D341Med (cell line): ENCODE results near the gene TMEM186.
"Not testable (repeated sequence)": the region's sequence is repeated elsewhere in the genome, so short reads cannot be mapped to it uniquely, and the experiment has no call there.

Experiments used
- DNase-seq: peaks from one replicate; pipeline ENCODE4 v3.0.0; 2012; ENCODE audit warnings: low spot score

TMEM186 gene

GRCh38 chr16:8812162-8812843 lies 14.9 kb upstream of the TMEM186 start:
- DNase-seq: no peak

DNA sequence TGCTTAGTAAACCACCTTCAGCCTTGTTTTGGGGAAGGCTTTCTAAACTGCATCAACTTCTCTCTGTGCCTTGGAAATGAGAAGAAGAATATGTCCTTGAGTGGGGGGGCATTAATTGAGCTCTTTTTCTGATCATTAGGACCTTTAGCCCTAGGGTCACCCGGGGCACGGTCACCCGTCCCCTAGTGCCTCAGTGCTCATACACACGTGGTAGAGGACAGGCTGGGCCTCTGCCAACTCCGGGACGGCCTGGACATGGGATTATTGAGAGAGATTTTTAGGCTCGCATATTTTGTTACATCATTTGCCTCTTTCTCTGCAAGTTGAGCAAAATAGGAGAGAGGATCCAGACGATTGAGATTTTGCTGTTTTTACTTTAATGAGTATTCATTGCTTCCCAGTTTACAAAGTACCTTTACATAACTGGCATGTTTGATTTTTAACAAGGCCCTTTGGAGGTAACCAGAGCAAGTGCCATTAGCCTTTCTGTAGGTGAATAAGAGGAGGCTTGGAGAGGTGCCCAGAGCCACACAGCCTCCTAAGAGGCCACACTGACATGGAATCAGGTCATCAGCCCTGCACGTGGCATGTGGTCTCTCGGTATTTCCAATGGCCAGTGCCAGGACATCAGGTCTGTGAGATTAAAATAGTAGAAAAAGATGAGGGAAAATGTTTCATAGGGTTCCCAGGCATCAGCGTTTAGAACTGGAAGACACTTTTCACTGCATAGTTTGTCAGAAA lies 11.3 kb upstream of the TMEM186 start:
- no peak for DNase-seq

DNA sequence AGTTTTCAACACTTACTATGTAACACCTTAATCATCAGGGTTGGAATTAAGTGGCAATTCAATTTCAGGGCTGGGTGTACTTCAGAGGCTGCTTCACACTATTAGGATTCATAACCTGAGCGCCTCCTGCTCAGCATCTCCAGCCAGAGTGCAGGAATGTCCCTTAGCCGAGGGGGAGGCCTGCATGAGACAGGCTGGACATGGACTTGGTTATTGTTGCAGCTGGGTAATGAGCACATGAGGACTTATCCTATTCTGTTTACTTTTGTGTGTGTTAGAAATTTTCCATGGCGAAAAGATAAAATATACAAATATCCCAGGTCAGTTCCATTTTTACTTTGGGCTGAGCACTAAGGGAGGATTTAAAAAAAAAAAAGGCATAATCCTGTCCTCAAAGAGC lies 10.6 kb upstream of the TMEM186 start:
- no peak for DNase-seq

DNA sequence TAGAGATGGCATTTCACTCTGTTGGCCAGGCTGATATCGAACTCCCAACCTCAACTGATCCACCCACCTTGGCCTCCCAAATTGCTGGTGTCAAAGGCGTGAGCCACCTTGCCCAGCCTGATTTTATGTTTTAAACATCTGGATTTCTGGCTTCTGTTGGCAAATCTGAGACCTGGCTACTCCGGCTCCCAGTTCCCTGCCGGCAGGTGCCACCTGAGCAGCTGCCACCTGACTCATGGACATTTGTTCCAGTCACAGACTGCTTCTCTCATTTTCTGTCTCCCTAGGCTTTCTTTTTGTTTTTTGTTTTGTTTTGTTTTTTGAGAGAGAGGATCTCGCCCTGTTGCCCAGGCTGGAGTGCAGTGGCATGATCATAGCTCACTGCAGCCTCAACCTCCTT lies 9.8 kb upstream of the TMEM186 start:
- no peak for DNase-seq

GRCh38 chr16:8806272-8806983 lies 9.0 kb upstream of the TMEM186 start:
- no peak for DNase-seq

GRCh38 chr16:8804313-8804712 lies 6.9 kb upstream of the TMEM186 start:
- DNase-seq: no peak

DNA sequence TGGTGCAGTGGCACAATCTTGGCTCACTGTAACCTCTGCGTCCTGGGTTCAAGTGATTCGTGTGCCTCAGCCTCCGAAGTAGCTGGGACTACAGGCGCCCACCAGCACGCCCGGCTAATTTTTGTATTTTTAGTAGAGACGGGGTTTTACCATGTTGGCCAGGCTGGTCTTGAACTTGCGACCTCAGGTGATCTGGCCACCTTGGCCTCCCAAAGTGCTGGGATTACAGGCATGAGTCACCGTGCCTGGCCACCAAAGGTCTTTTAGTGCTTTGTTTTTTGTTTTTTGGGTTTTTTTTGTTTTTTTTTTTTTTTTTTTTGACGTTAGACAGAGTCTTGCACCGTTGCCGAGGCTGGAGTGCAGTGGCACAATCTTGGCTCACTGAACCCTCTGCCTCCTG lies 6.3 kb upstream of the TMEM186 start:
- DNase-seq: not testable (repeated sequence)

GRCh38 chr16:8801701-8802100 lies 4.3 kb upstream of the TMEM186 start:
- DNase-seq: no peak

DNA sequence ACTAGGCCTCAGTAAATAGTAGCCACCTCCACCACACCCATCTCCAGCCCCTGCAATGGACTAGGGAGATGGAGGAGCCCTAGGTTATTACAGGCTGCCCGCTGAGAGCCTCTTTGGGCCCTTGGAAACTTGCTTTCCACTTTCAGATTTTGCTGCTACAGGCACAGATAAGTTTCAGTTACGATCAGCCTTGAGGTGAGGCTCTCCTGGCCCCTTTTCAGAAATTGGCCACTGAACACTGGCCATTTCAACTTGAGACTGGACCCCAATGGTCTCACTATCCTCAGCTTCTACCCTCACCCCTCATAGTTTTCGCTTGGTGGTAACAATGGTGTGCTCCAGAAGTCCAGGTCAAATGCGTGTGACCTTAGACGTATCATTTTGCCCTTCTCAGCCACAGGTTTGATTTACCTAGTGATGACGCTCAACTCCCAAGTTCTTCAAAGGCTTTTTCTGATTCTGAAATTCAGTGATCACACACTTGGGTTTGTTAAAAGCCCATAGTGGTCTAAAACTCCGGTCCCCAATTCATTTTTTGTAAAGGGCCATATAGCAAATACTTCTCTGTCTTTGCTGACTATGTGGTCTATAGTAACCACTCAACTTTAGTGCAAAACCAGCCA lies 1.2 kb upstream of the TMEM186 start:
- DNase-seq: no peak

DNA sequence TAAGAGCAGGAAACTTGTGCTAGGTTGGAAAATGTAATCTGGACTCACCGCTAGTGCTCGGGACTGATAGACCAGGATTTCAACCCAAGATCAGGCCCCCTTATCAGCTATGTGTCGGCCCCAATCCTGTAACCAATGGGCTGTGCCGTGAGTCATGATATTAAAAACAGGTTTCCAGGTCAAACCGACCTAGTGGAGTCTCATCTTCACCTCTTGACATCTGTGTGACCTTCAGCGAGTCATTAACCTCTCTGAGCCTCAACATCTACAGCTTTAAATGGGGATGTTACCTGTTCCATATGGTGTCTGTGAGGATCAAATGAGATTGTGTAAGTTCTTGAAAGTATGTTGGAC lies 712 bp upstream of the TMEM186 start:
- DNase-seq: no peak

- no peak for DNase-seq
Observed at GRCh38 chr16:8796469-8797363, 723 bp downstream of the TMEM186 start.

- no peak for DNase-seq
Observed at GRCh38 chr16:8795818-8796217, 1.6 kb downstream of the TMEM186 start.

DNA sequence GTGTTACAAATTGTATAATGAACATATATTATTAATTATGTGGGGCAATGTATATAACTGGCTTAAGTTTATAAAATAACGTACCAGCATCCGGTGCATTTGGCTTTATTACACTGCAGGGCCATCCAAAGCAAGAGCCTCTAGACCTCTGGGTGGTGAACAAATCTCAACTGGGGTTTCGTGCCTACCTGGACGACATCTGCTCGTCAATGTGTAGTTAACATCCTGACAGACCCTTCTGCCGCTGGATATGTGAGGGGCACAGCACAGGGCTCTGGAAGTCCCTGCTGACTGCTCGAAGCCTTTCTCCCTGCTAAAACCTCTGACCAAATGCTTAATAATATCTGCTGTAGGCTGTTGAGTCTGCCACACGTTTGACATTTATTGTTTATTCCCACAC lies 2.3 kb downstream of the TMEM186 start:
- no peak for DNase-seq

- DNase-seq: no peak
Observed at GRCh38 chr16:8788578-8789172, 8.8 kb downstream of the TMEM186 start.

DNA sequence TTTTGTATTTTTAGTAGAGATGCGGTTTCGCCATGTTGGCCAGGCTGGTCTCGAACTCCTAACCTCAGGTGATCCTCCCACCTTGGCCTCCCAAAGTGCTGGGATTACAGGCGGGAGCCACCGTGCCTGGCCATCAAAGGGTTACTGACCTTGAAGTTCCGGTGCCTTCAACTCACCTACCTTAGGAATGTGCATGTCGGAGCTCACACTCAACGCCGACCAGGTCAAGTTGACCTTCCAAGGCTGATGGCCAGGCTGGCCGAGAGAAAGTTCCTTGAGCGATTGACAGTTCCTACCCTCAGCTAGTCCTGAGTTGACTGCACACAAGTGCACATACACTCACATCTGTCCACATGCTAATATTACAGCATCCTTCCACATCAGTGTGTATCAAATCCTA lies 11.1 kb downstream of the TMEM186 start:
- not testable (repeated sequence) for DNase-seq

- no peak for DNase-seq
Observed at GRCh38 chr16:8785408-8785807, 12.0 kb downstream of the TMEM186 start.

DNA sequence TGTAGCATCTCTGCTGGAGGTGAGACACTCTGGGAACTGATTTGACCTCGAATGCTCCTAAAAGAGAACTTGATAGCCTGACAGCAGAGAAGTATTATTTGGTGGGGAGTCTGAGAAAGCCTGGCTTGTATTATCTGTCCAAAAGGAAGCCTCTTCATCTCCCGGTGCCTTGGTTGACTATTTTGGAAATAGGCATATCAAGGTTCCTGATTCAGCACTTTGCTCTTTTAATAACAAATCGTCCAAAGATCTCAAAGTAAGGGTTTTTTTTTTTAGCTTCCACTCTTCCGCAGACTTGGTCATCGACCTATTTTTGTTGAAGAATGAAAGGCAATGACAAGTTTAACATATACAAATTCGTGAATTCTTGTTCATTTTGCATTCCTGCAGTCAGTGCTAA lies 14.8 kb downstream of the TMEM186 start:
- DNase-seq: no peak

DNA sequence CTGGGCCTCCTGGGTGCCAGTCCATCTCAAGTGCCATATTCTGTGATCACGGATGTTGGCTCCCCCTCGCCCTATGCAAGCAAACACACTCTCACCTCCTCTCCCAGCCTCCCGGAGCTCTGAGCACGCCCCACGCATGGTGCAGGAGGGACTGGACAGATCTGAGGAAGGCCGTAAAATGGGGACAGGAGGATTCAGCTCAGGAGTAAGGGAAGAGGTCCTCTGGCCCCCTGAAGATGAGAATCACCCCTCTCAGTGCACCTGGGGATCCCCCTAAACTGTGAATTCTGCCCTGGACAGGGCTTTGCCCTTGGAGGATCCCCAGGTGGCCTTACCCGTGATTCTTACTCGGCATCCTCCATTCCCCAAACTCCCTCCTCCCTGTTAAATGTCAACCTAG lies 15.6 kb downstream of the TMEM186 start:
- no peak for DNase-seq

DNA sequence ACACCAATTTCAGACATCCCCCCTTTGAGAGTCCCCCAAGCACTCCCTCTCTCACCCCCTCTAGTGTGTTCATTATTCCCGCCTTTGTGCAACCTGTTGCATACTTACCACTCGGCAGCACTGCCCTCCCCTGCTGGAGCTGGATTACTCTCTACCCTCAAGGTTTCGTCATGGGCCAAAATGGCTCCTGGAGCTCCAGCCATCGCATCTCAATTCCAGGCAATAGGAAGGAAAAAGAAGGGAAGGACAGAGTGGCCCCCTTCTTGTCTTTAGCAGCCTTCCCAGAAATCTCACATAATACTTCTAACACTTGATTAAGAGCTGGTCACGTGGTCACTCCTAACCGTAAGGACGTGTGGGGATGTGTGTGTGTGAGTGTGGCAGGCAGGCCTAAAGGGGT lies 20.2 kb downstream of the TMEM186 start:
- DNase-seq: no peak

DNA sequence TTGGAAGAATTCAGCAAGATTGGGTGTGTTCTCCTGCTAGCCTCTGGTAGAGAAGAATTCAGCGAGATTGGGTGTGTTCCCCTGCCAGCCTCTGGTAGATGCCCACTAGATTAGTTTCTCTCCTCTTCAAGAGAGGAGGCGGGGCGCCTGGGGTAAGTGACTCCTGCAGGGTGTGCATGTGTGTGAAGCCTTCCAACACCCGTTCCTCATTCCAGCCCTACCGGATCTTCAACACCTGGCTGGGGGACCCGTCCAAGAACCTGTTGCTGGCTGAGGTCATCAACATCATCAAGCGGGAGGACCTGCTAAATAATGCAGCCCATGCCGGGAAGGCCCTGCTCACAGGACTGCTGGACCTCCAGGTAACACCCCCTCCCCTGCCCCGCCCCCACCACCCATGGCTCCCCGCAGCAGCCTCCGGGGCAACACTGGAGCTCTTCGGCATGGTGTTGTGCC lies 21.3 kb downstream of the TMEM186 start:
- no peak for DNase-seq

DNA sequence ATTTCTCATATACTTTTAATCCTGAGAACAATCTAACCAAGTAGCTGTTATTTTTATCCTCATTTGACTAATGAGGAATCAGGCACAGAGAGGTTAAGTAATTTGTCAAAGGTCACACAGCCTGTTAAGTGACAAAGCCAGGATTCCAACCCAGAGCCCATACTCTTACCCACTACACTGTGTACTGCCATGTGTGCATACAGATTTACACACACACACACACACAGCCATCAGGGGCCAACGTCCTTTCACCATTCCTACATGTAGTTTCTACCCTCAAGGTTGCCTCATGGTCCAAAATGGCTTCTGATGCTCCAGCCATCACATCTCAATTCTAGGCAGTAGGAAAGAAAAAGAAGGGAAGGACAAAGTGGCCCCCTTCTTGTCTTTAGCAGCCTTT lies 22.1 kb downstream of the TMEM186 start:
- DNase-seq: no peak
